Epithelial cell of umbilical artery (primary cell): ENCODE measurements around the gene CTNND2. TPM values are rescaled to one million over a fixed set of nuclear protein-coding genes. Genes with fewer than 3 reads are reported as not detected.

Experiments used
- total RNA-seq: library from RNA; depleted of rRNA; stranded (reverse); fragments of >200 nt; gene quantifications from 2 replicates; pipeline ENCODE4 v1.2.3, GENCODE V29; 2014

CTNND2 gene
- total RNA-seq = not detected in 2 replicates

GRCh38 chr5:11904265-11904906 lies at the start of gene CTNND2:
TSS of gene CTNND2 (minus strand) at chr5:11904446. CDS start at chr5:11903853, 593 bp downstream.

